GM21360 (cell line): ENCODE data around the gene NEO1.

Source experiments
- ATAC-seq: cut with Tn5 transposase; IDR thresholded peaks from one replicate; pipeline ENCODE4 v1.9.1; 2021; ENCODE audit warnings: mild to moderate bottlenecking, moderate library complexity; ENCODE audit not compliant: unreplicated experiment

The NEO1 gene, protein sequence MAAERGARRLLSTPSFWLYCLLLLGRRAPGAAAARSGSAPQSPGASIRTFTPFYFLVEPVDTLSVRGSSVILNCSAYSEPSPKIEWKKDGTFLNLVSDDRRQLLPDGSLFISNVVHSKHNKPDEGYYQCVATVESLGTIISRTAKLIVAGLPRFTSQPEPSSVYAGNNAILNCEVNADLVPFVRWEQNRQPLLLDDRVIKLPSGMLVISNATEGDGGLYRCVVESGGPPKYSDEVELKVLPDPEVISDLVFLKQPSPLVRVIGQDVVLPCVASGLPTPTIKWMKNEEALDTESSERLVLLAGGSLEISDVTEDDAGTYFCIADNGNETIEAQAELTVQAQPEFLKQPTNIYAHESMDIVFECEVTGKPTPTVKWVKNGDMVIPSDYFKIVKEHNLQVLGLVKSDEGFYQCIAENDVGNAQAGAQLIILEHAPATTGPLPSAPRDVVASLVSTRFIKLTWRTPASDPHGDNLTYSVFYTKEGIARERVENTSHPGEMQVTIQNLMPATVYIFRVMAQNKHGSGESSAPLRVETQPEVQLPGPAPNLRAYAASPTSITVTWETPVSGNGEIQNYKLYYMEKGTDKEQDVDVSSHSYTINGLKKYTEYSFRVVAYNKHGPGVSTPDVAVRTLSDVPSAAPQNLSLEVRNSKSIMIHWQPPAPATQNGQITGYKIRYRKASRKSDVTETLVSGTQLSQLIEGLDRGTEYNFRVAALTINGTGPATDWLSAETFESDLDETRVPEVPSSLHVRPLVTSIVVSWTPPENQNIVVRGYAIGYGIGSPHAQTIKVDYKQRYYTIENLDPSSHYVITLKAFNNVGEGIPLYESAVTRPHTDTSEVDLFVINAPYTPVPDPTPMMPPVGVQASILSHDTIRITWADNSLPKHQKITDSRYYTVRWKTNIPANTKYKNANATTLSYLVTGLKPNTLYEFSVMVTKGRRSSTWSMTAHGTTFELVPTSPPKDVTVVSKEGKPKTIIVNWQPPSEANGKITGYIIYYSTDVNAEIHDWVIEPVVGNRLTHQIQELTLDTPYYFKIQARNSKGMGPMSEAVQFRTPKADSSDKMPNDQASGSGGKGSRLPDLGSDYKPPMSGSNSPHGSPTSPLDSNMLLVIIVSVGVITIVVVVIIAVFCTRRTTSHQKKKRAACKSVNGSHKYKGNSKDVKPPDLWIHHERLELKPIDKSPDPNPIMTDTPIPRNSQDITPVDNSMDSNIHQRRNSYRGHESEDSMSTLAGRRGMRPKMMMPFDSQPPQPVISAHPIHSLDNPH (N-terminal part only)

DNA sequence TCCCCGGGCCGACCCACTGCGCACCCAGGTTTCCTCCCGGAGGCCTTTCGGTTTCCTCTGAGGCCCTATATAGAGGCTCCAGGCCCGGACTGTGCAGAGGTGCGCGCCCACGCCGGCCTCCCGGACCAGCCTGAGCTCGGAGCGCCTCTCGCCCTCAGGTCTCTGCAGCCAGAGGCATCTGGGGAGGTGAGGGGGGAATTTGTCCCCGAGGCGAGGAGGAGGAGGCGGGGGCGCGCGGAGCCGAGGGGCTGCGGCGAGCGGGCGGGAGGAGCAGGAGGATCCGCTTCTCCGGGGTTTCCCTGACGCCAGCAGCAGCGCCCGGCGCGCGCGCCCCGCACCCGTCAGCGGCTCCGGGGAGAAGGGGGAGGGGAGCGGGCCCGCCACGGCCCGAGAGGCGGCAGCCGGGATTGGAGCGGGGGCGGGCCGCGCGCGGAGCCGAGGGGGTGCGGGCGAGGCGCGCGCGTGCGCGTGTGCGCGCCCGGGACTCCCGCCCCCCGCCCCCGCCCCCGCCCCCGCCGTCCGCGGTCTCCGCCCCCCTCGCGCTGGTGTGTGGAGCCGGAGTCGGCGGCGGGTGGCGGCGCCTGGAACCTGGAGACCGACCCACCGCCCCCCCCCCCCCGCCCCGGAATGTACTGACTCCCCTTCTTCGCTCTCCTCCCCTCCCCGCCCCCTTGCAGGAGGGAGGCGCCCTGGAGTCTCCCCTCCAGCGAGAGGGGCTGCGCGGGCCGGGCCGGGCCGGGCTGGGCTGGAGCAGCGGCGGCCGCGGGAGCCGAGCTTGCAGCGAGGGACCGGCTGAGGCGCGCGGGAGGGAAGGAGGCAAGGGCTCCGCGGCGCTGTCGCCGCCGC, at the start of gene NEO1:
Gene NEO1 (plus strand): TSS at position 657 of the 846 bp plus-strand sequence. CDS start 213 bp downstream, outside the sequence.
- peak; percentile 56 for ATAC-seq

GRCh38 chr15:73004462-73004861, 47.8 kb upstream of the NEO1 start:
- no peak for ATAC-seq

- ATAC-seq: no peak
These were observed 47.2 kb upstream of the NEO1 start for GRCh38 chr15:73005032-73005431.

DNA sequence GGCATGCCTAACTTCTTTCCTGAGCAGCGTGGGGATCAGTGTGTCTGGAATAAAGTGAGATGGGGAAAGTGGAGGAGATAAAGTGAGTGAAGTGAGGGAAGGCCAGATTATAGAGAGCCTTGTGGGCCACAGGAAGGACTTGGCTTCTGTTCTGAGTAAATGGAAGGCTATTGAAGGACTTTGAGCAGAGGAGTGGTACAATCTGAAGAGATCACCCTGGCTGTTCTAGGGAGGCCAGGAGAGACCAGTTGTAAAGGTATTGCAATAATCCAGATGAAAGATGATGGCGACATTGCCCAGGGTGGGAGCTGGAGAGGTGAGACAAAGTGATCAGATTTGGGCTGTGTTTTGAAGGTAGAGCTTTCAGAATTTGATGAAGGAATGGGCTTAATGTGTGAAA, 46.8 kb upstream of the NEO1 start:
- no peak for ATAC-seq

GRCh38 chr15:73006523-73006922, 45.7 kb upstream of the NEO1 start:
- ATAC-seq: no peak

GRCh38 chr15:73009066-73010056, 42.9 kb upstream of the NEO1 start:
- no peak for ATAC-seq

DNA sequence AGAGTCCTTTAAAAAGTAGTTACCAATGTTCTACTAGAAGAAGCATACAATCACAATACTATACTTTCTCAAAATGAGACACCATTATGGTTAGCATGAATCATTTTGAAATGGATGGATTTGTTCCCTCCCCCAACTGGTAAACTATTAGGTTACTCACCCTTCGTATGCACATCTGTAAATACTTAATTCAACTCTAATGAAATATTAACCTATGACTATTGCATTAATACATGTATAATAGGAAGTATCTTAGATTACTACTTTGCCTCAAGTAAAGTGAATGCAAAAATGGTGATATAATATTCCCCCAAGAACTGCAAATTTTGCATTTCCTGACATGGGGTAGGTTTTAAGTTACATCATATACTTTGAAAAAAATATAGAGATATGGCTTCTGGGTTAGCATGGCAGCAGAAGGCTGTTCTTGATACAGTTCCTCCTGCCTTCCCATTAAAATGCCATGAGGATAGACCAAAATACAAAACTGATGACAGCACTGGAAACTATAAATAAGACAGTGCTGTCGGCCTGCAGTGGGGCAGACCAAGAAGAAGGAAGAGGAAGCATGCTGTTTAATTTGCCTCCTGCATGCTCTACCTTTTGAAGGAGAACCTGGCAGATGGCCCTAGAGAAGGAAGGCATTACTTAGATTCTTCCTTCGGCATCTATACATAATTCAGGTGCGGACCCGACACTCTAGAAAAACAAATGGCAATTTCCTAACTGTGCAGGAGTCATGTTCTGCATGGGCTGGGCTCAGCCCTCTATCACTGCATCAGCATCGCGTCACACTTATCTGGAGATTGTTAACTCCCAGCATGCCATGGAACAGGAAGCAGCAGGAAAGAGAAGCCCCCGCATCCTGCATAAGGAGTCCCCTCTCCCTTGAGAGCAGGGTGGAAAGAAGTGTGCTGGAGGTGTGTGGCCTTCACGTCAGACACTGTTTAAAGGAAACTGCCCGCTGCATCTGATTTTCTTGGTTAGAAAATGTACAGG, 41.8 kb upstream of the NEO1 start:
- no peak for ATAC-seq

DNA sequence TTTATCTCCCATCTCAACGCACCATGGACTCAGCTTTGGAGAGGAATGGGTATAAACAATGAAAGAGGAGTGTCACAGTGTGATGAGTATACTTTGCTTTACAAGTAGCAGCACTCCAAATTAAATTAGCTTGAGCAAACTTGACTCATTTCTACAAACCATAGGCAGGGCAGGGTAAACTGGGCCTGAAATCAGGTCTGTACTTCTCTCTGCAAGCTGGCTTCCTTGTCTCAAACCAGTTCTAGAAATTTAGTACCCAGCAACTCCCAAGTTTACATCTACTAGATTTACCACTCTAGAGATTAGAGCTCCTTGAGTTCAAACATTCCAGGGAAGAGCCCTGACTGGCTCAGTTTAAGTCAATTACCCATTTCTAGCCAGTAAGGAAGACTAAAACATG, 37.4 kb upstream of the NEO1 start:
- ATAC-seq: no peak

- ATAC-seq: no peak
These were observed 36.8 kb upstream of the NEO1 start for GRCh38 chr15:73015493-73015892.

- no peak for ATAC-seq
These were observed 34.3 kb upstream of the NEO1 start for GRCh38 chr15:73017987-73018386.

GRCh38 chr15:73019154-73019553, 33.1 kb upstream of the NEO1 start:
- no peak for ATAC-seq

GRCh38 chr15:73019601-73020146, 32.6 kb upstream of the NEO1 start:
- ATAC-seq: no peak

DNA sequence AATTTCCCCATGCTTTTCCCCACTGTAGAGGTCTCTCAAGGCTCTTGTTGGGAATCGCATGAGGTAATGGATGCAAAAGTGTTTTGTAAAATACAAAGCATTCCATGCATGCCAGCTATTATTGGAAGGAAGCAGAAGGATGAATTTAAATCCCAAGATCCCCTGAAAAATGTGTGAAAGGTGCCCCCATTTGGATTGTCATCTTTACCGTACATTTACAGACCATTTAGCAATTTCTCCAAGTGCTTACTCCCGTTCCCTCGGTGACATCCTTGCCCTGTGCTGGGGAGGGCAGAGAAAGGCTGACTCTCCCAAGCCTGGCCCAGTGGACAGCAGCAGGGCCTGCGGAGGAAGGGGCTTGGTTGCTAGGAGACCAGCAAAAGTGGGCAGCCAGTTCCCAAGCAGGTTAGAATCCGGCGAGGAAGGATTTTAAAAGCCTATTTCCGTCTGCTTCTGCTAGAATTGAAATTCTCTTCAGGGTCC, 31.1 kb upstream of the NEO1 start:
- ATAC-seq: no peak

DNA sequence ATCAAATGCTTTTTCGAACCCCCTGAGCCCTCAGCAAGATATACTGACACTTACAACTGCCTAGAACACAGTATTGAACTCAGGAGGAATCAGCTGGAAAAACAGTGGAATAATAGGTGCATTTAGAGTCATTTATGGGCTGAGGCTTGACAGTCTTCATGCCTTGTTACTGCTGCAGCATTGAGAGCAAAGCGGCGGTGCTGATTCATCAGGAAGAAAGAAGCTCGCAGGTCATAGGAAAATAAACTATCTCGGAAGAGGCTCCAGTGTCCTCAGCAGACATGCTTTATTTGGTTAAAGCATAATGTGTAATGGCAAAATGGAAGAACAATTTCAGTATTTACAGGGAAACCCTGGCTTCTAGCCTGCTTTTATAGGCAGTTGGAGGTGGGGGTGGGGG, 30.1 kb upstream of the NEO1 start:
- no peak for ATAC-seq

DNA sequence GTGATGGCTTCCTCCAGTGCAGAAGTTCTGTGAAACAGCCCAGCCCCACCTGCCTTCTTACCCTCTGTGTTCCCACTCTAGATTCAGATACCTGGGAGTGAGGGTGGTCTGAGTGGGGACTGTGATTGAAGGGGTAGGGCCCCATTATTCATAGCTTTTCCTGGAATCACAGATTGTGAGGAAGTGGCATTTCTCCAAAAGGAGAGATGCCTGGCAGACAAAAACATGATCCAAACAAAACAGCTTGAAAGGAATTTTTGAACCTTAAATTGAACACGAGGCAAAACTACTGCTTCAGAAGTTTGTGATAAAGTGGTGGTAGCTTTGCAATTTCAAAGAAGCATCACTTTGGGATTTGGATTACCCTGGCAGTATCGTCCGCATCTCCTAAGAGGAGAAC, 29.2 kb upstream of the NEO1 start:
- no peak for ATAC-seq

- no peak for ATAC-seq
These were observed 28.1 kb upstream of the NEO1 start for GRCh38 chr15:73024168-73024567.

GRCh38 chr15:73026511-73027054, 25.7 kb upstream of the NEO1 start:
- ATAC-seq: no peak
